Ovary (tissue), 3 donors: ENCODE results near the gene JAK1.

Experiments used
- CTCF ChIP-seq, 3 donors: fragments of 450-650 bp in 2 of 3; fragments of 200-600 bp in 1 of 3; IDR thresholded peaks; one replicate each; pipeline versions ENCODE4 v1.5.1 to v1.8.0; 2016 to 2022; ENCODE audit warnings: antibody characterized with exemption in 3 of 3, mild to moderate bottlenecking in 1 of 3
- POLR2A ChIP-seq: fragments of 450-650 bp; IDR thresholded peaks from one replicate; pipeline ENCODE4 v1.6.1; 2017; ENCODE audit warnings: antibody characterized with exemption, mild to moderate bottlenecking, moderate library complexity
- donor health status: DM: no; HTN: no; CAD: no.

GRCh38 chr1:64938991-64939390, 27.4 kb downstream of the JAK1 start:
- TF ChIP-seq CTCF (IDR thresholded peaks at IDR 0.05) (no peak), POLR2A (no peak)
